CD8-positive, alpha-beta memory T cell (primary cell): Measurements from ENCODE around the gene COPS6. TPM values are rescaled to one million over a fixed set of nuclear protein-coding genes. Genes with fewer than 3 reads are reported as not detected.

Experiments
- CTCF ChIA-PET: fragments of 350-600 bp; sonication (Branson Sonifier 250); formaldehyde crosslinking; loops from one replicate; lab custom pipeline; 2021; ENCODE audit warnings: antibody characterized with exemption; lab: Charles Lee
- POLR2A ChIA-PET: fragments of 350-600 bp; sonication (Branson Sonifier 250); formaldehyde crosslinking; loops from one replicate; lab custom pipeline; 2021; ENCODE audit warnings: antibody characterized with exemption; lab: Charles Lee
- DNase-seq, 5 donors: peaks; one replicate each; pipeline versions ENCODE4 v3.0.0 to v3.0.0-alpha.2; 2020 to 2022; ENCODE audit warnings: mixed read lengths in 1 of 5
- H3K27ac ChIP-seq: one replicate; pipeline ENCODE4 v1.7.0; 2013; ENCODE audit warnings: low read depth, mild to moderate bottlenecking, low read length, moderate library complexity
- H3K27me3 ChIP-seq: 2 replicates; pipeline ENCODE4 v1.7.0; 2013; ENCODE audit warnings: low read length, mild to moderate bottlenecking; ENCODE audit not compliant: insufficient read depth, poor library complexity, severe bottlenecking
- H3K36me3 ChIP-seq: 2 replicates; pipeline ENCODE4 v1.7.0; 2013; ENCODE audit warnings: mild to moderate bottlenecking, low read length, moderate library complexity; ENCODE audit not compliant: insufficient read depth
- H3K4me1 ChIP-seq: 2 replicates; pipeline ENCODE4 v1.7.0; 2013; ENCODE audit warnings: mild to moderate bottlenecking, low read length, moderate library complexity; ENCODE audit not compliant: insufficient read depth
- H3K4me3 ChIP-seq: 2 replicates; pipeline ENCODE4 v1.7.0; 2013; ENCODE audit warnings: mild to moderate bottlenecking, low read length
- H3K9me3 ChIP-seq: 2 replicates; pipeline ENCODE4 v1.7.0; 2013; ENCODE audit warnings: mild to moderate bottlenecking, low read length
- H3K27ac Mint-ChIP-seq, 8 donors: one replicate each; pipeline ENCODE4 v1.8.0; 2020 to 2021; ENCODE audit warnings: mixed read lengths in 8 of 8, mild to moderate bottlenecking in 6 of 8, inconsistent platforms in 3 of 8, moderate library complexity in 3 of 8
- H3K27me3 Mint-ChIP-seq, 2 donors: one replicate each; pipeline ENCODE4 v1.8.0; 2020 to 2021; ENCODE audit warnings: mixed read lengths in 2 of 2, mild to moderate bottlenecking in 1 of 2, moderate library complexity in 1 of 2
- H3K36me3 Mint-ChIP-seq, 3 donors: one replicate each; pipeline ENCODE4 v1.8.0; 2020 to 2021; ENCODE audit warnings: mixed read lengths in 3 of 3, inconsistent platforms in 1 of 3, mild to moderate bottlenecking in 1 of 3
- H3K4me1 Mint-ChIP-seq, 3 donors: one replicate each; pipeline ENCODE4 v1.8.0; 2020 to 2021; ENCODE audit warnings: mixed read lengths in 3 of 3, inconsistent platforms in 1 of 3, mild to moderate bottlenecking in 1 of 3
- H3K4me3 Mint-ChIP-seq, 7 donors: one replicate each; pipeline ENCODE4 v1.8.0; 2020 to 2021; ENCODE audit warnings: mixed read lengths in 7 of 7, mild to moderate bottlenecking in 6 of 7, moderate library complexity in 4 of 7, inconsistent platforms in 2 of 7
- H3K9me3 Mint-ChIP-seq, 5 donors: one replicate each; pipeline ENCODE4 v1.8.0; 2020 to 2022; ENCODE audit warnings: mixed read lengths in 5 of 5, mild to moderate bottlenecking in 3 of 5, moderate library complexity in 2 of 5, inconsistent platforms in 1 of 5
- polyA plus RNA-seq: library from polyadenylated mRNA; unstranded; fragments of 300-500 nt; fragmentation: Illumina TruSeq; gene quantifications from one replicate; pipeline ENCODE4 v1.2.3, GENCODE V29; 2021
- total RNA-seq, 2 experiments: library from RNA; stranded (reverse); gene quantifications; one replicate each; pipeline ENCODE4 v1.2.3, GENCODE V29; 2021

Gene COPS6
- total and polyA plus RNA-seq, 3 experiments from 2014 or later: 110 to 144 (median 111) TPM

DNA sequence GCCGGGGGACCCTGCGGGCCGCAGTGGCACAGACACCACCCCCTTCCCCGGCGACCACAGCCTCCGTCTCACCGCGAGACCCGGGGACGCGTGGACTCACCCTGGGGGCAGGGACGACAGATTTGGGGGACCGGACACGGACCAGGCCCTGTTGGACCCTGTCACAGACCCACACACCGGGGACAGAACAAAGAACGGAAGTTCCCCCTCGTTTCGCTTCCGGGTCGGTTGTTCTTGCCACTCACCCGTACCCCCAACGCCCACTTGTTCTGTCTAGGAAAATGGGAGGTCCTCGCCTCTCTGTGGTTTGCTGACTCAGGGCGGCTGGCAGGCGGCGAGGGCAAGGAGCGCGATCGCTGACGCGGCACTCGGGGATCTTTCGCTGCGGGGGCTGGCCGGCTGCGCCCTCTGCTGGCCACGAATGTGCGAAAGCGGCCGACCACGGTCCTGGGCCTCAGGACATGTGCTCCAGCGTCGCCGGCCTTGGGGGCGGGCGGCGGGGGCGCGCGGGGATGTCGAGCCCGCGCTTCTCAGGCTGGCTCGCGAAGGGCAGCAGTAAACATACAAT lies 7.2 kb upstream of the COPS6 start, which contains the start of gene ZNF3:
ZNF3 (minus strand) TSS at position 189 of the 568 bp plus-strand sequence. CDS start 4,366 bp downstream, outside the sequence.
- Mint-ChIP-seq H3K4me1 (peaks cover 33 to 45% (median 42%) of the 10 kb centered on the region in 3 donors), H3K27me3 (peaks cover 0 to 3% of the 10 kb centered on the region in 2 donors), H3K36me3 (peaks cover 4 to 29% (median 4%) of the 10 kb centered on the region in 3 donors), H3K9me3 (no peaks in the 10 kb centered on the region), H3K27ac (peak within 1 kb of the TSS; percentile 73 to 98 (median 92)), H3K4me3 (peak within 1 kb of the TSS; percentile 84 to 96 (median 93))
- Histone ChIP-seq H3K36me3 (peaks cover 20% of the 10 kb centered on the region), H3K27ac (peak within 1 kb of the TSS; percentile 84), H3K9me3 (no peaks in the 10 kb centered on the region), H3K4me3 (peak within 1 kb of the TSS; percentile 92), H3K4me1 (peaks cover 24% of the 10 kb centered on the region), H3K27me3 (no peaks in the 10 kb centered on the region)
- ChIA-PET POLR2A (interaction anchor here (1.2 kb wide), 1 partner anchor 347 kb away, joined by 5 read pairs; the partner anchor contains the start of genes MEPCE and ZCWPW1), CTCF (interaction anchor here (0.8 to 5.1 kb wide), 11 partner anchors 11 to 102 kb away, joined by 3 to 26 read pairs (median 4); partner anchors contain the start of genes AP4M1 and MCM7)
- peak; percentile 95 to 99 (median 97) for DNase-seq

DNA sequence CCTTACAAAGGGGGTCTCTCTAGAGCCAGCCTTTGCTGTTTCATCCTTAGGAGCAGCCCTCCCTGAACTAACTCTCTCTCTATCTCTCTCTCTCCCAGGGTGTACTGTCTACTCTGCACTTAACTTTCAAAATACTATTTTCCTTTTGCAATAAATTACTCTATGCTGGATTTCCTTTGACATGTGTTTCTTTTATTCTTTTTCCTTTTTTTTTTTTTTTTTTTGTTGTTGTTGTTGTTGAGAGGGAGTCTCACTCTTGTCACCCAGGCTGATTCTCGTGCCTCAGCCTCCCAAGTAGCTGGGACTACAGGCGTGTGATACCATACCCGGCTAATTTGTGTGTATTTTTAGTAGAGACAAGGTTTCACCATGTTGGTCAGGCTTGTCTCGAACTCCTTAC lies 5.8 kb upstream of the COPS6 start:
- Histone ChIP-seq H3K4me1 (peaks cover 27% of the 10 kb centered on the region), H3K27ac (peak overlapping the region; percentile 30), H3K36me3 (peaks cover 13% of the 10 kb centered on the region), H3K27me3 (no peaks in the 10 kb centered on the region), H3K4me3 (no peak overlapping the region), H3K9me3 (no peaks in the 10 kb centered on the region)
- POLR2A ChIA-PET: interaction anchor here (0.6 to 1.4 kb wide), 6 partner anchors 8 to 346 kb away, joined by 3 to 7 read pairs (median 4); partner anchors contain the start of genes MEPCE and ZCWPW1
- H3K27me3 Mint-ChIP-seq: peaks cover 0 to 3% of the 10 kb centered on the region in 2 donors
- no peak for DNase-seq
- peaks cover 31 to 49% (median 43%) of the 10 kb centered on the region in 3 donors for H3K4me1 Mint-ChIP-seq
- CTCF ChIA-PET: interaction anchor here (0.9 to 5.1 kb wide), 10 partner anchors 10 to 164 kb away, joined by 3 to 26 read pairs (median 4); partner anchors contain the start of genes AP4M1, MCM7 and TRIM4
- no peaks in the 10 kb centered on the region for H3K9me3 Mint-ChIP-seq
- H3K36me3 Mint-ChIP-seq: peaks cover 0 to 23% (median 3%) of the 10 kb centered on the region in 3 donors
- peak overlapping the region; percentile 24 to 96 (median 89) for H3K4me3 Mint-ChIP-seq
- peak overlapping the region in 7 of 8 donors; percentile 64 to 98 (median 88) for H3K27ac Mint-ChIP-seq

DNA sequence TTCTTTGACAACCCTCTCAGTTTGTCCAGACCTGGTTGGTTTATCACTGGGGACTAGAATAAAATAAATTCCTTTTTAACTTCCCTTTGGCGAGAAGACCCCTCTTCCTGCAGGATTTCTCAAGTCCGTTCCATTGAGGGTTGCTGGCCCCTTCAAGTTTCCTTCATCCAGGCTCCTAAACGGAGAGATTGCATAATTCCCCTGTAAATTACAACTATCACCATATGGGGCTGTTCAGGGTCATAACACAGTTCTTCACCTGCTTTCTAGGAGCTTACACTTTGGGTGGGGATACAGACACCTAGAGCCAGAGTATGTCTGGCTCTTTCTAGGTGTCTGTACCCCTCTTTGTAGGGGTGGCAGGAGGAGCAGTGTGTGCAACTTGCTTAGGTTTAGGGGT lies 3.3 kb upstream of the COPS6 start:
- Histone ChIP-seq H3K27me3 (no peaks in the 10 kb centered on the region), H3K4me1 (peaks cover 37% of the 10 kb centered on the region), H3K27ac (no peak overlapping the region), H3K9me3 (no peaks in the 10 kb centered on the region), H3K36me3 (peaks cover 3% of the 10 kb centered on the region), H3K4me3 (no peak overlapping the region)
- H3K4me1 Mint-ChIP-seq: peaks cover 27 to 52% (median 40%) of the 10 kb centered on the region in 3 donors
- peaks cover 0 to 10% of the 10 kb centered on the region in 2 donors for H3K27me3 Mint-ChIP-seq
- DNase-seq: no peak
- H3K36me3 Mint-ChIP-seq: peaks cover 0 to 19% (median 0%) of the 10 kb centered on the region in 3 donors
- CTCF ChIA-PET: interaction anchor here (4.8 to 5.1 kb wide), 2 partner anchors 15 to 45 kb away, joined by 19 to 26 read pairs; partner anchors contain the start of genes AP4M1 and MCM7
- peak overlapping the region in 3 of 8 donors; percentile 11 to 79 (median 17) for H3K27ac Mint-ChIP-seq
- POLR2A ChIA-PET: no interaction called here
- H3K9me3 Mint-ChIP-seq: no peaks in the 10 kb centered on the region
- H3K4me3 Mint-ChIP-seq: peak overlapping the region in 2 of 7 donors; percentile 0 to 61

DNA sequence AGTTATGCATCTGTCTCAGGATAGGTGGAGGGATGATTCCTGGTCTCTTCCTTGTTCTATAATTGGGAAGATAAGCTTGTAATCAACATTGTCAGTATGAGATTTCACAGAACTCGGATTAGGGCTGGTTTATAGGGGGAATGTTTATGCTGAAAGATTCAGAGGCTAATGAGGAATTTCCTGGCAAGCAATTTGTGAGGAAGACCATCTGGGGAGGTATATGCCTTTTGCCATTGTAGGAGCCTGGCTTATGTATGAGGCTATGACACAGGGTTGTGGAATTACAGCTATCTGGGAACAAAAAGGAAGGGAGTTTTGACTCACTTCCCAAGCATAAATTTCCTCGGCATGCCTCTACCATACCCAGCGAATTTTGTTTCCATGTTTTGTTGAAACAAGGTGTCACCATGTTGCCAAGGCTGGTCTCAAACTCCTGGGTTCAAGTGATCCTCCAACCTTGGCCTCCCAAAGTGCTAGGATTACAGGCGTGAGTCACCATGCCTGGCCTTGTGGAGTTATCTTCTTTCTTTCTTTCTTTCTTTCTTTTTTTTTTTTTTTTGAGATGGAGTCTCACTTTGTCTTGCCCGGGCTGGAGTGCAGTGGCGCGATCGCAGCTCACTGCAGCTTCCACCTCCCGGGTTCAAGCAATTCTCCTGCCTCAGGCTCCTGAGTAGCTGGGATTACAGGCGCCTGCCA lies 1.6 kb upstream of the COPS6 start:
- Histone ChIP-seq H3K27me3 (no peaks in the 10 kb centered on the region), H3K4me3 (no peak overlapping the region), H3K27ac (no peak overlapping the region), H3K4me1 (peaks cover 30% of the 10 kb centered on the region), H3K36me3 (peaks cover 20% of the 10 kb centered on the region), H3K9me3 (no peaks in the 10 kb centered on the region)
- Mint-ChIP-seq H3K4me1 (peaks cover 17 to 42% (median 29%) of the 10 kb centered on the region in 3 donors), H3K4me3 (peak overlapping the region; percentile 30 to 67 (median 53)), H3K27ac (peak overlapping the region; percentile 37 to 98 (median 76)), H3K9me3 (no peaks in the 10 kb centered on the region), H3K36me3 (peaks cover 5 to 29% (median 6%) of the 10 kb centered on the region in 3 donors), H3K27me3 (peaks cover 0 to 10% of the 10 kb centered on the region in 2 donors)
- ChIA-PET CTCF (interaction anchor here (1.3 to 1.6 kb wide), 3 partner anchors 10 to 174 kb away, joined by 3 to 6 read pairs (median 4); partner anchors contain the start of gene MBLAC1), POLR2A (interaction anchor here (2.5 kb wide), 1 partner anchor 14 kb away, joined by 17 read pairs; the partner anchor contains the start of genes AP4M1 and MCM7)
- no peak for DNase-seq

DNA sequence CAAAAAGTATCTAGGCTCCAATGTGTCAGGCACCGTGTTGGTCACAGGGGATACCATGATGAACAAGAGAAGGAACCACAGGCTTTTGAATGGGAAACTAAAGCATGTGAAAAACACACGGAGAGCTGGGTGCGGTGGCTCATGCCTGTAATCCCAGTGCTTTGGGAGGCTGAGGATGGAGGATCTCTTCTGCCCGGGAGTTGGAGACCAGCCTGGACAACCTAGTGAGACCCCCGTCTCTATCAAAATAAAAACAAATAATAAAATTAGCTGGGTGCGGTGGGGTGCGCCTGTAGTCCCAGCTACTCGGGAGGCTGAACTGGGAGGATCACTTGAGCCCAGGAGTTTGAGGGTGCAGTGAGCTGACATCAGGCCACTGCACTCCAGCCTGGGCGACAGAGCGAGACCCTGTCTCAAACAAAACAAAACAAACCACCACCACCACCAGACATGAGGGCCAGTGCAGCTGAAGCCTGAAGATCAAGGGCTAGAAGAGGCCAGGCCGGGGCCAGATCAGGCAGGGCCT lies 611 bp upstream of the COPS6 start:
- Mint-ChIP-seq H3K4me3 (peak overlapping the region; percentile 83 to 95 (median 90)), H3K36me3 (peaks cover 9 to 38% (median 11%) of the 10 kb centered on the region in 3 donors), H3K27me3 (peaks cover 0 to 9% of the 10 kb centered on the region in 2 donors), H3K27ac (peak overlapping the region; percentile 90 to 98 (median 94)), H3K9me3 (no peaks in the 10 kb centered on the region), H3K4me1 (peaks cover 10 to 33% (median 21%) of the 10 kb centered on the region in 3 donors)
- CTCF ChIA-PET: interaction anchor here (1.4 to 1.6 kb wide), 3 partner anchors 9 to 175 kb away, joined by 4 to 6 read pairs (median 4); no protein-coding TSS in a partner anchor
- POLR2A ChIA-PET: interaction anchor here (1.0 to 2.5 kb wide), 2 partner anchors 13 to 36 kb away, joined by 3 to 17 read pairs; partner anchors contain the start of genes AP4M1 and MCM7
- Histone ChIP-seq H3K27ac (peak overlapping the region; percentile 84), H3K27me3 (no peaks in the 10 kb centered on the region), H3K36me3 (peaks cover 29% of the 10 kb centered on the region), H3K4me3 (peak overlapping the region; percentile 93), H3K4me1 (peaks cover 21% of the 10 kb centered on the region), H3K9me3 (no peaks in the 10 kb centered on the region)
- DNase-seq: no peak

GRCh38 chr7:100089458-100090196 lies 858 bp downstream of the COPS6 start:
- Histone ChIP-seq H3K36me3 (peaks cover 42% of the 10 kb centered on the region), H3K4me1 (peaks cover 21% of the 10 kb centered on the region), H3K4me3 (peak overlapping the region; percentile 93), H3K27ac (peak overlapping the region; percentile 84), H3K9me3 (no peaks in the 10 kb centered on the region), H3K27me3 (no peaks in the 10 kb centered on the region)
- ChIA-PET CTCF (interaction anchor here (1.4 kb wide), 1 partner anchor 43 kb away, joined by 4 read pairs; no protein-coding TSS in a partner anchor), POLR2A (interaction anchor here (1.9 to 2.5 kb wide), 2 partner anchors 11 kb away, joined by 7 to 17 read pairs; partner anchors contain the start of genes AP4M1 and MCM7)
- Mint-ChIP-seq H3K27ac (peak overlapping the region; percentile 75 to 98 (median 94)), H3K36me3 (peaks cover 9 to 53% (median 11%) of the 10 kb centered on the region in 3 donors), H3K4me3 (peak overlapping the region; percentile 83 to 95 (median 90)), H3K9me3 (no peaks in the 10 kb centered on the region), H3K4me1 (peaks cover 10 to 33% (median 21%) of the 10 kb centered on the region in 3 donors), H3K27me3 (peaks cover 0 to 9% of the 10 kb centered on the region in 2 donors)
- no peak for DNase-seq
